ENCODE measurements around the gene METRNL. TPM values are rescaled to one million over a fixed set of nuclear protein-coding genes. Genes with fewer than 3 reads are reported as not detected.

The METRNL gene
- total RNA-seq, 6 experiments from 2014 or later: 54.4 to 96.7 (median 90.9) TPM

GRCh38 chr17:83082424-83082823, 3.0 kb downstream of the METRNL start:
- Mint-ChIP-seq H3K27ac (peak overlapping the region; percentile 97), H3K4me3 (peak overlapping the region; percentile 90), H3K36me3 (ENCODE audit: low read depth) (peaks cover 26% of the 10 kb centered on the region), H3K27me3 (ENCODE audit: insufficient read depth) (peaks cover 11% of the 10 kb centered on the region), H3K9me3 (no peaks in the 10 kb centered on the region), H3K4me1 (ENCODE audit: low read depth) (peaks cover 49% of the 10 kb centered on the region)
- TF ChIP-seq CTCF (IDR thresholded peaks at IDR 0.05): no peak
- DNase-seq: no peak

- H3K9me3 Mint-ChIP-seq: no peaks in the 10 kb centered on the region
- peaks cover 47% of the 10 kb centered on the region for H3K4me1 Mint-ChIP-seq (ENCODE audit: low read depth)
- TF ChIP-seq CTCF (IDR thresholded peaks at IDR 0.05): no peak
- H3K27me3 Mint-ChIP-seq (ENCODE audit: insufficient read depth): peaks cover 11% of the 10 kb centered on the region
- H3K4me3 Mint-ChIP-seq: peak overlapping the region; percentile 90
- peaks cover 26% of the 10 kb centered on the region for H3K36me3 Mint-ChIP-seq (ENCODE audit: low read depth)
- no peak for DNase-seq
- peak overlapping the region; percentile 97 for H3K27ac Mint-ChIP-seq
These were observed 3.5 kb downstream of the METRNL start for GRCh38 chr17:83082909-83083367.

GRCh38 chr17:83083368-83084201, 4.2 kb downstream of the METRNL start:
- peaks cover 11% of the 10 kb centered on the region for H3K27me3 Mint-ChIP-seq (ENCODE audit: insufficient read depth)
- H3K4me1 Mint-ChIP-seq (ENCODE audit: low read depth): peaks cover 47% of the 10 kb centered on the region
- no peak for TF ChIP-seq CTCF (IDR thresholded peaks at IDR 0.05)
- H3K4me3 Mint-ChIP-seq: peak overlapping the region; percentile 90
- peak overlapping the region; percentile 97 for H3K27ac Mint-ChIP-seq
- DNase-seq: peak; percentile 99
- H3K36me3 Mint-ChIP-seq (ENCODE audit: low read depth): peaks cover 26% of the 10 kb centered on the region
- no peaks in the 10 kb centered on the region for H3K9me3 Mint-ChIP-seq

- Mint-ChIP-seq H3K4me1 (ENCODE audit: low read depth) (peaks cover 47% of the 10 kb centered on the region), H3K9me3 (no peaks in the 10 kb centered on the region), H3K36me3 (ENCODE audit: low read depth) (peaks cover 26% of the 10 kb centered on the region), H3K27ac (peak overlapping the region; percentile 97), H3K4me3 (peak overlapping the region; percentile 90), H3K27me3 (ENCODE audit: insufficient read depth) (peaks cover 11% of the 10 kb centered on the region)
- DNase-seq: no peak
- TF ChIP-seq CTCF (IDR thresholded peaks at IDR 0.05): no peak
These were observed 4.8 kb downstream of the METRNL start for GRCh38 chr17:83084214-83084613.

- Mint-ChIP-seq H3K4me3 (peak overlapping the region; percentile 90), H3K9me3 (no peaks in the 10 kb centered on the region), H3K27me3 (ENCODE audit: insufficient read depth) (peaks cover 11% of the 10 kb centered on the region), H3K27ac (peak overlapping the region; percentile 97), H3K36me3 (ENCODE audit: low read depth) (peaks cover 26% of the 10 kb centered on the region), H3K4me1 (ENCODE audit: low read depth) (peaks cover 47% of the 10 kb centered on the region)
- DNase-seq: no peak
- no peak for TF ChIP-seq CTCF (IDR thresholded peaks at IDR 0.05)
These were observed 5.2 kb downstream of the METRNL start for GRCh38 chr17:83084621-83085056.
